Measurements from ENCODE around the gene FRMD6.

- no peak for TF ChIP-seq CTCF (IDR thresholded peaks at IDR 0.05)
- TF ChIP-seq POLR2A (IDR thresholded peaks at IDR 0.05): no peak
These were observed 40.9 kb downstream of the FRMD6 start for GRCh38 chr14:51692646-51693045.

Measured in right lobe of liver (tissue), 4 donors.